ENCODE measurements around the gene DLAT.

The DLAT gene

GRCh38 chr11:111981270-111981669, 43.9 kb upstream of the DLAT start:
- TF ChIP-seq EZH2phosphoT487 (conservative IDR thresholded peaks at IDR 0.05; ENCODE audit: low read length) (no peak), CTCF (IDR thresholded peaks at IDR 0.05; ENCODE audit: insufficient read depth, low read length, poor library complexity, severe bottlenecking) (no peak)

DNA sequence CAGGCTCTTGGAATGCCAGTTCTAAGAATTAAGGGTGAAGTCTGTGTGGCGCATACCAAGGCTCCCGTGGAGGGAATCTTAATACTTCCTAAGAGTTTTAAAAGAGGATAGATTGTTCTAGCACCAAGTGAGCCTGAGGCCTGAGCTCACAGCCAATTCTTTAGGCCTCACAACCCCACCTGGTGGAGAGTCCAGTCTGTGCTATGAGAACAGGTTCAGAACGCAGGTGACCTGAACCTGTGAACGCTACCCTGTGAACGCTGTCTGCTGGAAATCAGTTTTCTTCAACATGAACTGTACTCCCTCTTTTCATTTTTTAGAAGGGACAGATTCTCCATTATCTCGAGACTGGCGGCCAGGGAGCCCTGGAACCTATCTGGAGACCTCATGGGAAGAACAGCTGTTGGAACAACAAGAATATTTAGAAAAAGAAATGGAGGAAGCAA, 43.2 kb upstream of the DLAT start:
- Histone ChIP-seq H3K36me3 (ENCODE audit: low read length) (no peaks in the 10 kb centered on the region), H3K27ac (ENCODE audit: low read depth, low read length) (no peak overlapping the region), H3K9me3 (ENCODE audit: insufficient read depth, low read length) (no peaks in the 10 kb centered on the region), H3K27me3 (ENCODE audit: low read length) (no peaks in the 10 kb centered on the region), H3K4me2 (ENCODE audit: low read depth, low read length, poor library complexity, severe bottlenecking) (no peak overlapping the region), H3F3A (ENCODE audit: insufficient read depth) (no peaks in the 10 kb centered on the region), H4K20me1 (ENCODE audit: low read depth, low read length) (no peaks in the 10 kb centered on the region), H3K9ac (ENCODE audit: low read length) (no peak overlapping the region), H3K9me2 (replicated peaks; ENCODE audit: insufficient read depth, low read length) (no peaks in the 10 kb centered on the region), H3K4me3 (ENCODE audit: insufficient read depth, low read length, poor library complexity, severe bottlenecking) (no peak overlapping the region), H2AFZ (ENCODE audit: low read depth, low read length, severe bottlenecking) (peak overlapping the region; percentile 36), H3K79me2 (ENCODE audit: insufficient read depth, low read length) (no peaks in the 10 kb centered on the region)
- TF ChIP-seq CTCF (IDR thresholded peaks at IDR 0.05; ENCODE audit: insufficient read depth, low read length, poor library complexity, severe bottlenecking): peak; percentile 51
- TF ChIP-seq EZH2phosphoT487 (conservative IDR thresholded peaks at IDR 0.05; ENCODE audit: low read length): no peak

More at GRCh38 chr11:111981270-111981669, 43.9 kb upstream of the DLAT start:
- H3K27me3 ChIP-seq (ENCODE audit: low read length): no peaks in the 10 kb centered on the region
- H3K36me3 ChIP-seq (ENCODE audit: low read length): no peaks in the 10 kb centered on the region
- H4K20me1 ChIP-seq (ENCODE audit: low read depth, low read length): no peaks in the 10 kb centered on the region
- no peak overlapping the region for H3K9ac ChIP-seq (ENCODE audit: low read length)
- H3K79me2 ChIP-seq (ENCODE audit: insufficient read depth, low read length): no peaks in the 10 kb centered on the region
- H3K4me2 ChIP-seq (ENCODE audit: low read depth, low read length, poor library complexity, severe bottlenecking): no peak overlapping the region
- no peak overlapping the region for H3K4me3 ChIP-seq (ENCODE audit: insufficient read depth, low read length, poor library complexity, severe bottlenecking)
- H3K9me3 ChIP-seq (ENCODE audit: insufficient read depth, low read length): no peaks in the 10 kb centered on the region
- no peaks in the 10 kb centered on the region for H3K9me2 ChIP-seq (replicated peaks; ENCODE audit: insufficient read depth, low read length)
- no peak overlapping the region for H3K27ac ChIP-seq (ENCODE audit: low read depth, low read length)
- no peaks in the 10 kb centered on the region for H3F3A ChIP-seq (ENCODE audit: insufficient read depth)
- H2AFZ ChIP-seq (ENCODE audit: low read depth, low read length, severe bottlenecking): peak overlapping the region; percentile 36

- no peak overlapping the region for H3K4me3 ChIP-seq (ENCODE audit: insufficient read depth, low read length, poor library complexity, severe bottlenecking)
- no peak overlapping the region for H3K9ac ChIP-seq (ENCODE audit: low read length)
These were observed 42.5 kb upstream of the DLAT start for GRCh38 chr11:111982541-111983186.

More at GRCh38 chr11:111982541-111983186, 42.5 kb upstream of the DLAT start:
- no peaks in the 10 kb centered on the region for H3K9me3 ChIP-seq (ENCODE audit: insufficient read depth, low read length)
- H2AFZ ChIP-seq (ENCODE audit: low read depth, low read length, severe bottlenecking): no peak overlapping the region
- TF ChIP-seq CTCF (IDR thresholded peaks at IDR 0.05; ENCODE audit: insufficient read depth, low read length, poor library complexity, severe bottlenecking): no peak
- H3K4me2 ChIP-seq (ENCODE audit: low read depth, low read length, poor library complexity, severe bottlenecking): no peak overlapping the region
- H4K20me1 ChIP-seq (ENCODE audit: low read depth, low read length): no peaks in the 10 kb centered on the region
- H3K27ac ChIP-seq (ENCODE audit: low read depth, low read length): no peak overlapping the region
- no peaks in the 10 kb centered on the region for H3K27me3 ChIP-seq (ENCODE audit: low read length)
- H3K79me2 ChIP-seq (ENCODE audit: insufficient read depth, low read length): no peaks in the 10 kb centered on the region
- no peaks in the 10 kb centered on the region for H3K36me3 ChIP-seq (ENCODE audit: low read length)
- H3K9me2 ChIP-seq (replicated peaks; ENCODE audit: insufficient read depth, low read length): no peaks in the 10 kb centered on the region
- no peaks in the 10 kb centered on the region for H3F3A ChIP-seq (ENCODE audit: insufficient read depth)
